ENCODE measurements around the gene IL18.

The IL18 gene

GRCh38 chr11:112128483-112129121 is 35.3 kb downstream of the IL18 start:
- no peak overlapping the region for H3K27ac ChIP-seq (ENCODE audit: low read depth, low read length)
- no peaks in the 10 kb centered on the region for H3K36me3 ChIP-seq (ENCODE audit: control insufficient read depth in 1 of 2, insufficient read depth in 2 of 2, low read length in 2 of 2)
- no peak overlapping the region for H3K9ac ChIP-seq (ENCODE audit: low read depth in 1 of 2, low read length in 2 of 2)
- H3K4me3 ChIP-seq (ENCODE audit: low read depth in 1 of 2, low read length in 2 of 2), result no peak overlapping the region
- no peaks in the 10 kb centered on the region for H3K27me3 ChIP-seq (ENCODE audit: control insufficient read depth in 1 of 2, insufficient read depth in 2 of 2, low read length in 2 of 2)
- H3K4me1 ChIP-seq (ENCODE audit: control insufficient read depth in 1 of 2, insufficient read depth in 2 of 2, low read length in 2 of 2), result peaks cover 27 to 33% of the 10 kb centered on the region in 2 donors
- H3K9me3 ChIP-seq (ENCODE audit: control insufficient read depth in 1 of 2, low read length in 2 of 2), result no peaks in the 10 kb centered on the region

GRCh38 chr11:112127056-112127455 is 36.8 kb downstream of the IL18 start:
- Histone ChIP-seq H3K27ac (ENCODE audit: low read depth, low read length) (no peak overlapping the region), H3K27me3 (ENCODE audit: control insufficient read depth in 1 of 2, insufficient read depth in 2 of 2, low read length in 2 of 2) (no peaks in the 10 kb centered on the region), H3K9me3 (ENCODE audit: control insufficient read depth in 1 of 2, low read length in 2 of 2) (no peaks in the 10 kb centered on the region), H3K4me1 (ENCODE audit: control insufficient read depth in 1 of 2, insufficient read depth in 2 of 2, low read length in 2 of 2) (peaks cover 17 to 22% of the 10 kb centered on the region in 2 donors), H3K4me3 (ENCODE audit: low read depth in 1 of 2, low read length in 2 of 2) (no peak overlapping the region), H3K36me3 (ENCODE audit: control insufficient read depth in 1 of 2, insufficient read depth in 2 of 2, low read length in 2 of 2) (no peaks in the 10 kb centered on the region), H3K9ac (ENCODE audit: low read depth in 1 of 2, low read length in 2 of 2) (no peak overlapping the region)

DNA sequence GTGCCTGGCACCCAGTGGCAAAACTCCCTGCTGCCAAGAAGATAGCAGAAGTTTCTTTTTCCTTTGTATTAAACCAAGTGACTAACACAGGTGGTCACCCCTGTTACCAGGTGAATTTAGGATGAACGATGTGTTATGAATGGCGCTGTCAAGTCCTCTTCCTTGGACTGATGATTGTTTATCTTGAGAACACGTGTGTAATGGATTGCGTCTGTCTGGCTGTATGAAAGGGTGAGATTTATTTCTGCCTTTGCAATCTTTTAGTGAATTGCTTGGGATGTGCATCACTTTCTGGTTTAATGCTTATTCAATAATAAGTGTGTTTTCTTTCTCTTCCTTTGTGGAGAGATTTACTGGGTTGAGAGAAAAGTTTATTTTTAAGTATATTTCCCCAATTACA is 40.8 kb downstream of the IL18 start:
- Histone ChIP-seq H3K27ac (ENCODE audit: low read depth, low read length) (no peak overlapping the region), H3K9ac (ENCODE audit: low read depth in 1 of 2, low read length in 2 of 2) (no peak overlapping the region), H3K36me3 (ENCODE audit: control insufficient read depth in 1 of 2, insufficient read depth in 2 of 2, low read length in 2 of 2) (no peaks in the 10 kb centered on the region), H3K4me3 (ENCODE audit: low read depth in 1 of 2, low read length in 2 of 2) (no peak overlapping the region), H3K4me1 (ENCODE audit: control insufficient read depth in 1 of 2, insufficient read depth in 2 of 2, low read length in 2 of 2) (peaks cover 3 to 4% of the 10 kb centered on the region in 2 donors), H3K9me3 (ENCODE audit: control insufficient read depth in 1 of 2, low read length in 2 of 2) (no peaks in the 10 kb centered on the region), H3K27me3 (ENCODE audit: control insufficient read depth in 1 of 2, insufficient read depth in 2 of 2, low read length in 2 of 2) (no peaks in the 10 kb centered on the region)

- Histone ChIP-seq H3K9me3 (ENCODE audit: control insufficient read depth in 1 of 2, low read length in 2 of 2) (no peaks in the 10 kb centered on the region), H3K36me3 (ENCODE audit: control insufficient read depth in 1 of 2, insufficient read depth in 2 of 2, low read length in 2 of 2) (no peaks in the 10 kb centered on the region)
Measured at GRCh38 chr11:112121981-112122615, 41.8 kb downstream of the IL18 start.

DNA sequence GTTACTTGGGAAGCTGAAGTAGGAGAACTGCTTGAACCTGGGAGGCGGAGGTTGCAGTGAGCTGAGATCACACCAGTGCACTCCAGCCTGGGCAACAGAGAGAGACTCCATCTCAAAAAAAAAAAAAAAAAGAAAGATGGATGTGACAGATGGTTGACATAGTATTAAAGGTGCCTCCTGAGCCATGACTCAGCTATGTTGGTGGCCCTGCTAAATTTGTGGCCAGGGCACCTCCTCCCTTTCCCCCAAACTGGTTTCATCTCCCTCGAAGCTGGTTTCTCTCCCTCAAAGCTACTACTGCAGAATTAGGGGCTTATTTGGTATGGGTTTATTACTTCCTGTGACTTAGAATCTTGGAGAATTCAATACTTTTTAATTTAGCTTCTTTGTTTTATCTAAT is 45.7 kb downstream of the IL18 start:
- Histone ChIP-seq H3K9me3 (ENCODE audit: control insufficient read depth in 1 of 2, low read length in 2 of 2) (no peaks in the 10 kb centered on the region), H3K9ac (ENCODE audit: low read depth in 1 of 2, low read length in 2 of 2) (no peak overlapping the region), H3K27me3 (ENCODE audit: control insufficient read depth in 1 of 2, insufficient read depth in 2 of 2, low read length in 2 of 2) (no peaks in the 10 kb centered on the region), H3K4me3 (ENCODE audit: low read depth in 1 of 2, low read length in 2 of 2) (no peak overlapping the region), H3K27ac (ENCODE audit: low read depth, low read length) (no peak overlapping the region), H3K36me3 (ENCODE audit: control insufficient read depth in 1 of 2, insufficient read depth in 2 of 2, low read length in 2 of 2) (no peaks in the 10 kb centered on the region), H3K4me1 (ENCODE audit: control insufficient read depth in 1 of 2, insufficient read depth in 2 of 2, low read length in 2 of 2) (peaks cover 3 to 4% of the 10 kb centered on the region in 2 donors)

More at GRCh38 chr11:112121981-112122615, 41.8 kb downstream of the IL18 start:
- H3K9ac ChIP-seq (ENCODE audit: low read depth in 1 of 2, low read length in 2 of 2), result no peak overlapping the region
- no peak overlapping the region for H3K27ac ChIP-seq (ENCODE audit: low read depth, low read length)
- H3K4me1 ChIP-seq (ENCODE audit: control insufficient read depth in 1 of 2, insufficient read depth in 2 of 2, low read length in 2 of 2), result peaks cover 3 to 4% of the 10 kb centered on the region in 2 donors
- H3K27me3 ChIP-seq (ENCODE audit: control insufficient read depth in 1 of 2, insufficient read depth in 2 of 2, low read length in 2 of 2), result no peaks in the 10 kb centered on the region
- no peak overlapping the region for H3K4me3 ChIP-seq (ENCODE audit: low read depth in 1 of 2, low read length in 2 of 2)

DNA sequence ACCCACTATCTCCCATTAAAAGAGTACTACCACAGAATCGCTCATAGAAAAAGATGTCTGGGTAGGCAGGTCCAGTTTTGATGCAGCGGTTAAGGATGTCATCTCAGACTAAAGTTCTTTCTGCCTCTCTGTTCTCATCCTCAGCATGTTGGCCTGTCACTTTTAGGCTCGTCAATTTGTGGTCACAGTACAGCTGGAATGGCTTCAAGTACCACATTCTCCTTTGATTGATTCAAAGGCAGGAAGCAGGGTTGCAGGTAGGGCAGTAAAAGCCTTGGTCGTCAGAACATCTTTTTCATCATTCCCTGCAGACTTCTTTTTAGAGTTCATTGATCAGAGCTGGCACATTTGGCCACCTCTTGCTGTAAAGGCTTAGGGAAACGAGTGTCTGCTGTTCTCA is 48.5 kb downstream of the IL18 start:
- Histone ChIP-seq H3K9me3 (ENCODE audit: control insufficient read depth in 1 of 2, low read length in 2 of 2) (no peaks in the 10 kb centered on the region), H3K27me3 (ENCODE audit: control insufficient read depth in 1 of 2, insufficient read depth in 2 of 2, low read length in 2 of 2) (no peaks in the 10 kb centered on the region), H3K4me1 (ENCODE audit: control insufficient read depth in 1 of 2, insufficient read depth in 2 of 2, low read length in 2 of 2) (peaks cover 3 to 4% of the 10 kb centered on the region in 2 donors), H3K9ac (ENCODE audit: low read depth in 1 of 2, low read length in 2 of 2) (no peak overlapping the region), H3K4me3 (ENCODE audit: low read depth in 1 of 2, low read length in 2 of 2) (no peak overlapping the region), H3K27ac (ENCODE audit: low read depth, low read length) (no peak overlapping the region), H3K36me3 (ENCODE audit: control insufficient read depth in 1 of 2, insufficient read depth in 2 of 2, low read length in 2 of 2) (no peaks in the 10 kb centered on the region)

- no peak overlapping the region for H3K9ac ChIP-seq (ENCODE audit: low read depth in 1 of 2, low read length in 2 of 2)
- H3K9me3 ChIP-seq (ENCODE audit: control insufficient read depth in 1 of 2, low read length in 2 of 2), result no peaks in the 10 kb centered on the region
Measured at GRCh38 chr11:112114460-112114859, 49.4 kb downstream of the IL18 start.

DNA sequence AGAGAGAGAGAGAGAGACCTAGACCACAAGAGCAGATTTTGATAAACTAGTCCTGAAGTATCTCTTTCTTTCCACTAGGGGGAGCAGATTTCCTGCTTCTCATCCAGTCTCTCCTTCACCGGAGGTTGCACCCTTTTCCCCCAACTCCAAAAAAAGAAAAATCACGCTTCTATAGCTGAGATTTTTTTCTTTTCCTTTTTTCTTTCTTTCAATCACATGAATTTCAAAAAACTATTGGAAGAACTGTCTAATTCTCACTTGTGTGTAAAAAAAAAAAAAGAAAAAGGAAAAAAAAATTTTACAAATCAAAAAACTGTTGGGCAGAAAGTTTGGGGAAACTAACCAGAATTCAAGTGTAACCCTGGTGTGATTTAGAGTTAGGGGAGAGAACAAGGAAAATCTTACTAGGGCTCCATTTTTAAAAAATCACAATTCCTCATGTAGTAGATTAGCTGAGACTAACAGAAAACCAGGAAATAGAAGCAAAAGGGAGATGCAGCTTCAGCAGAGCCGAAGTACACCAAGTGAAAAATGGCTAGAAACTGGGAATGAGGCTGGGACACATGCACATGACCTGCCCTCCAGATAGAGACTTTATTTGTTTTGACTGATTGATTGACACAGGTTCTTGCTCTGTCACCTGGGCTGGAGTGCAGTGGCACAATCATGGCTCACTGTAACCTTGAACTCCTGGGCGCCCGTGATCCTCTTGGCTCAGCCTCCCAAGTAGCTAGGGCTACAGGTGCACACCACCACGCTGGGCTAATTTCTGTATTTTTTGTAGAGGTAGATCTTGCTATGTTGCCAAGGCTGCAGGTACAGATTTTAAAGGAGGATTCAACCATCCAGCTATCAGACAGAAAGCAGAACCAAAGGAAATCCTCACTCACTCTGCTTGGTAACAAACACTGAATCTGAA is 50.1 kb downstream of the IL18 start:
- Histone ChIP-seq H3K9ac (ENCODE audit: low read depth in 1 of 2, low read length in 2 of 2) (no peak overlapping the region), H3K4me3 (ENCODE audit: low read depth in 1 of 2, low read length in 2 of 2) (no peak overlapping the region)

More at GRCh38 chr11:112114460-112114859, 49.4 kb downstream of the IL18 start:
- Histone ChIP-seq H3K27me3 (ENCODE audit: control insufficient read depth in 1 of 2, insufficient read depth in 2 of 2, low read length in 2 of 2) (no peaks in the 10 kb centered on the region), H3K4me3 (ENCODE audit: low read depth in 1 of 2, low read length in 2 of 2) (no peak overlapping the region), H3K36me3 (ENCODE audit: control insufficient read depth in 1 of 2, insufficient read depth in 2 of 2, low read length in 2 of 2) (no peaks in the 10 kb centered on the region), H3K27ac (ENCODE audit: low read depth, low read length) (no peak overlapping the region), H3K4me1 (ENCODE audit: control insufficient read depth in 1 of 2, insufficient read depth in 2 of 2, low read length in 2 of 2) (no peaks in the 10 kb centered on the region)

DNA sequence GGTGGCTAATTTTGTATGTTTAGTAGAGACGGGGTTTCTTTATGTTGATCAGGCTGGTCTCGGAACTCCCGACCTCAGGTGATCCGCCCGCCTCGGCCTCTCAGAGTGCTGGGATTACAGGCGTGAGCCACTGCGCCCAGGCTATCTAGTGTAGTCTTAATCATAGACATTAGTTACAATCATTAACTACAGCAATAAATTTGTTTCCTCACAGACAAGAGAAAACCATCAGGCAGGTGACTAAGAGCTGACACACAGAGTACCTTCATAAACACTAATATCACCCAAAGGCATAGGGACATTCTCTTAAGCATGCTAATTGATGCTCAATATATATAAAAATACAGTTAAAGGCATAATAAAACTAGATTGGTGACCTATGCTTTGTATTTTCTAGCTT is 57.8 kb downstream of the IL18 start:
- Histone ChIP-seq H3K27ac (ENCODE audit: low read depth, low read length) (no peak overlapping the region), H3K4me3 (ENCODE audit: low read depth in 1 of 2, low read length in 2 of 2) (no peak overlapping the region), H3K9me3 (ENCODE audit: control insufficient read depth in 1 of 2, low read length in 2 of 2) (no peaks in the 10 kb centered on the region), H3K36me3 (ENCODE audit: control insufficient read depth in 1 of 2, insufficient read depth in 2 of 2, low read length in 2 of 2) (no peaks in the 10 kb centered on the region), H3K9ac (ENCODE audit: low read depth in 1 of 2, low read length in 2 of 2) (no peak overlapping the region), H3K27me3 (ENCODE audit: control insufficient read depth in 1 of 2, insufficient read depth in 2 of 2, low read length in 2 of 2) (no peaks in the 10 kb centered on the region), H3K4me1 (ENCODE audit: control insufficient read depth in 1 of 2, insufficient read depth in 2 of 2, low read length in 2 of 2) (no peaks in the 10 kb centered on the region)

More for the DNA sequence above, 50.1 kb downstream of the IL18 start:
- Histone ChIP-seq H3K36me3 (ENCODE audit: control insufficient read depth in 1 of 2, insufficient read depth in 2 of 2, low read length in 2 of 2) (no peaks in the 10 kb centered on the region), H3K27ac (ENCODE audit: low read depth, low read length) (no peak overlapping the region), H3K27me3 (ENCODE audit: control insufficient read depth in 1 of 2, insufficient read depth in 2 of 2, low read length in 2 of 2) (no peaks in the 10 kb centered on the region), H3K4me1 (ENCODE audit: control insufficient read depth in 1 of 2, insufficient read depth in 2 of 2, low read length in 2 of 2) (no peaks in the 10 kb centered on the region), H3K9me3 (ENCODE audit: control insufficient read depth in 1 of 2, low read length in 2 of 2) (no peaks in the 10 kb centered on the region)

GRCh38 chr11:112103446-112103845 is 60.4 kb downstream of the IL18 start:
- Histone ChIP-seq H3K4me1 (ENCODE audit: control insufficient read depth in 1 of 2, insufficient read depth in 2 of 2, low read length in 2 of 2) (no peaks in the 10 kb centered on the region), H3K36me3 (ENCODE audit: control insufficient read depth in 1 of 2, insufficient read depth in 2 of 2, low read length in 2 of 2) (no peaks in the 10 kb centered on the region), H3K27ac (ENCODE audit: low read depth, low read length) (no peak overlapping the region), H3K4me3 (ENCODE audit: low read depth in 1 of 2, low read length in 2 of 2) (no peak overlapping the region), H3K9ac (ENCODE audit: low read depth in 1 of 2, low read length in 2 of 2) (no peak overlapping the region), H3K27me3 (ENCODE audit: control insufficient read depth in 1 of 2, insufficient read depth in 2 of 2, low read length in 2 of 2) (no peaks in the 10 kb centered on the region), H3K9me3 (ENCODE audit: control insufficient read depth in 1 of 2, low read length in 2 of 2) (no peaks in the 10 kb centered on the region)

All from duodenal mucosa (tissue), 2 donors.